IPS-NIHi7 (cell line): ENCODE results near the gene ITSN1.
"Not testable (repeated sequence)": the region's sequence is repeated elsewhere in the genome, so short reads cannot be mapped to it uniquely, and the experiment has no call there.

Experiments used
- DNase-seq: peaks from one replicate; pipeline ENCODE4 v3.0.0; 2012; ENCODE audit warnings: mixed read lengths; ENCODE audit errors: extremely low spot score

ITSN1 gene

GRCh38 chr21:33650929-33651509 is 8.7 kb downstream of the ITSN1 start:
- no peak for DNase-seq

- DNase-seq = no peak
Measured at GRCh38 chr21:33651965-33652680, 9.8 kb downstream of the ITSN1 start.

DNA sequence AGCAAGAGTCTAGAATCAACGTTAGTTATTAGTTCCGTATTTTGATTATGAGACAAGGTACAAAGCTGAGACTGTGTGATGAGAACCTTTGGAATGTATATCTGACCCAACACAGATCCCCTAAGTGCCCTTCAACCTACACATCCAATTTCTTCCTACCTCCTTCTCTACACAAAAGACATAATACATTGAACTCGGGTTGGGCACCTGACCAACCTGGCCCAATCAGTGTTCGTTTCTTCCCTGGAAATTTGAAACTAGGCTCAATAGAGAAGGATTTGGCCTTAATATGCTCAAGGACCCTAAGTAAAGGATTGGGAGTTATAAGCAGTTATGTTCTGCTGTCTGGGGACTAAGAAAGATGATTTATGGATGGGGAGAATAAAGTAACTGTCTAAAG is 12.1 kb downstream of the ITSN1 start:
- DNase-seq = no peak

- DNase-seq = peak; percentile 43
Measured at GRCh38 chr21:33655588-33656221, 13.4 kb downstream of the ITSN1 start.

DNA sequence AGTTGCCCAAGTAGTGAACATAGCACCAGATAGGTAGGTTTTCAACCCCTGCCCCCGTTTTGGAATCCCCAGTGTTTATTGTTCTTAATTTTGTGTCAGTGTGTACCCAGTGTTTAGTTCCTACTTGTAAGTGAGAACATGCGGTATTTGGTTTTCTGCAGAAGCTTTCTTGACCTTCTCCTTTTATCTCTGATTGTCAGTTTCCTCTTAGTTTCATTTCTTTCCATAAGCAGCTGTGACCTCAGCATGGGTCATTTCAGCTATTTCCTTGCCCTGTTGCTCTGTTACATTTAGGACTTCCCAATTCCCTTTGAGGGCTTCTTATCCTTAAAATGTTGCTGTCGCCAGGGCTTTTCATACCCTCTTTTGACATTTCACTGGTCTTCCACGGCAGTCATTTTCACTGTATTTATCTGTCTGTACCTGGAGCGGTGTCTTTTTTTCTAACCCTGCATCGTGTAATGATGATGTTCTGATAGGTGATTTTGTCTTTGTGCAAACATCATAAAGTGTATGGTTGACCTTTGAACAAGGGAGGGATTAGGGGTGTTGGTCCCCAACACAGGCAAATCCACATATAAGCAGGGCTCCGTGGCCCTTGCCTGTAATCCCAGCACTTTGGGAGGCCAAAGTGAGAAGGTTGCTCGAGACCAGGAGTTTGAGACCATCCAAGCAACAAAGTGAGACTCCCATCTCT is 15.0 kb downstream of the ITSN1 start:
- DNase-seq = no peak

GRCh38 chr21:33658919-33659567 is 16.7 kb downstream of the ITSN1 start:
- no peak for DNase-seq

DNA sequence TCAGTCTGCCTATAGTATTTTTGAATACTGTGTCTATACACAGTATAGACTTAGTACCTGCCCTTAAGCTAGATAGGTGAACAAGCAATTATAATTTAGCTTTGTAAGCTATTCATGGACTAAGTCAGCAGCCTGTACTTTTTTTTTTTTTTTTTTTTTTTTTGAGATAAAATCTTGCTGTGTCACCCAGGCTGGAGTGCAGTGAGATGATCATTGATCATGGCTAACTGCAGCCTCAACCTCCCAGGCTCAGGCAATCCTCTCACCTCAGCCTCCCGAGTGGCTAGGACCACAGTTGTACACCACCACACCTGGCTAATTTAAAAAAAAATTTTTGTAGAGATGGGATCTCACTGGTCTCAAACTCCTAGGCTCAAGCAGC is 17.3 kb downstream of the ITSN1 start:
- no peak for DNase-seq

- DNase-seq = no peak
Measured at GRCh38 chr21:33660406-33660805, 18.1 kb downstream of the ITSN1 start.

DNA sequence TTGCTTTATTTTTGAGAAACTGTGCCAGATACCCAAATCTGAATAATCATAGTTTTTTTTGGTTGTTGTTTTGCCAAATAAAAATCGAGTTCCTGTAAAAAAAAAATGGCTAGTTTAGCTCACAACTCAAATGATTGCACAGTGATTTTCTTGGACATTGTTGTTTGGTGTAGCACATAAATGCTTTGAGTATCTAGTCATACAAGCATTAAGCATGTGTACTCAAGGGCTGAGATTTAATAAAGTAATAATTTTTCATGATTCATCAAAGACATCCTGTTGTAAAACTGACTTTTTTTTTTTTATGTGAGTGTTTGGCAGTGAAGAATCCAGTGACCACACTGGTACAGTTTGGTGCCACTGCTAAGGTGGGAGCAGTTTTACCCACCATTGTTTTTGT is 18.8 kb downstream of the ITSN1 start:
- no peak for DNase-seq

DNA sequence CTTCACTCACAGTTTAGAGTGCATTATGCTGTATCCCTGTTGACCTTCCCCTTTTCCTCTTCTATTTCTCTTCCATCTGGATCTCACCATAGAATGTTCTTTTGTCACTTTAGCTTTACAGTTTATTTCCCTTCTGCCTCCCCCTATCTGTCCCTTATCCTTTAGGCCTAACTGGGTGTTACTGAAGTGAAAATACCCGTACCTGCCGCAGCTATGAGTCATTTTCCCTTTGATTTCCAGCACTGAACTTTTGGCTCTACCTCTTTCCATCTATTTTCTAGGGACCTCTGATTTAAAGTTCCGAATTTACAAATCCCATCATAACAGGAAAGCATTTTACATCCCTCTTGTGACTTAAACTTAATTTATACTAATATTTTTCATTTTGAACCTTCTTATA is 19.7 kb downstream of the ITSN1 start:
- DNase-seq = no peak

GRCh38 chr21:33663241-33663640 is 20.9 kb downstream of the ITSN1 start:
- no peak for DNase-seq

DNA sequence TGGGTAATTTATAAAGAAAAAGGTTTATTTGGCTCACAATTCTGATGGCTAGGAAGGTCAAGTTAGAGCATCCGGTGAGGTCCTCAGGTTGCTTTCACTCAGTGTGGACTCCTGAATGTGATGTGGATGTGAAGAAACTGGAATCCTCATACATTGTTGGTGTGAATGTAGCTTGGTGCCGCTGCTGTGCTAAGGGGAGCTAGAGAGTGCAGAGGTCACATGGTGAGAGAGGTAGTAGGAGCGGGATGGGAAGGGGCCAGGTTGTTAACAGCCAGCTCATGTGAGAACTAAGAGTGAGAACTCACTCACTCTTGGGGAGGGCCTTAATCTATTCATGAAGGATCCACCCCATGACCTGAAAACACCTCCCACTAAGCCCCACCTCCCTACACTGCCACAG is 21.8 kb downstream of the ITSN1 start:
- no peak for DNase-seq

GRCh38 chr21:33666153-33666552 is 23.9 kb downstream of the ITSN1 start:
- no peak for DNase-seq

GRCh38 chr21:33667636-33668035 is 25.3 kb downstream of the ITSN1 start:
- no peak for DNase-seq

DNA sequence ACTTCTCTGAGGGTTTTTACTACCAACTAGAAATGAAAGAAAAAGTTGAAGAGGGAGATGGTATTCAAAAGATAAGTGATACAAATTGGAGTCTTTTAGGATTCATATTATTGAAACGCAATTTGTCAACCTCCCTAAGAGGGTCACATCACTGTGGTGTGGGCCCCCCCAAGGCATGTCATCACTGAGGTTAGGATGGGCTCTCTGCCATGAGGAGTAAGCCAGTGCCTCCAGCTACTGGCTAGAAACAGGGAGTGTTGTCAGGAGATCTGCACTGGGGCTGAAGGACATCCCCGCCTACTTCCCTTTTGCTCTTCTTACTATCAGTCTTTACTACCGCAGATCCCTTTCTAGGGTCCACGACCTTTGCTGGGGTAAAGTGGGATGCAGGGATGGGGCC is 25.9 kb downstream of the ITSN1 start:
- no peak for DNase-seq

GRCh38 chr21:33668620-33669019 is 26.3 kb downstream of the ITSN1 start:
- DNase-seq = no peak

GRCh38 chr21:33670076-33670978 is 28.0 kb downstream of the ITSN1 start:
- DNase-seq = no peak

GRCh38 chr21:33673473-33673872 is 31.2 kb downstream of the ITSN1 start:
- DNase-seq = no peak

DNA sequence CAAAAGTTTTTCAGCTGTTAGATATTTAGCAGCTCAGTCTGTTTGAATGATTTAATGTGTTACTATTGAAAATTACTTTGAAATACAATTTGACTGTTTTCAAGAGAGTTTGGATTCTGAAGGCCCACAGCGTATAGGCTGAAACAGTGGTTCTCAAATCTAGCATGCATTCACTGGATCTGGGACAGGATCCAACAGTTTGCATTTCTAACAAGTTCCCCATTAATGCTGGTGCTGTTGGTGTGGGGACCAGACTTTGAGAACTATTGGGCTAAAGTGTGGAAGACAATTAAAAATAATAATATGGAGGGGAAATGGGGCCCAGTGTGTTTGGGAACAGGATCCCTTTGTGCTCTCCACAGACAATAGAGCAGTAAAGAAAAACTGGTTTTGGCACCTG is 31.9 kb downstream of the ITSN1 start:
- DNase-seq = no peak

DNA sequence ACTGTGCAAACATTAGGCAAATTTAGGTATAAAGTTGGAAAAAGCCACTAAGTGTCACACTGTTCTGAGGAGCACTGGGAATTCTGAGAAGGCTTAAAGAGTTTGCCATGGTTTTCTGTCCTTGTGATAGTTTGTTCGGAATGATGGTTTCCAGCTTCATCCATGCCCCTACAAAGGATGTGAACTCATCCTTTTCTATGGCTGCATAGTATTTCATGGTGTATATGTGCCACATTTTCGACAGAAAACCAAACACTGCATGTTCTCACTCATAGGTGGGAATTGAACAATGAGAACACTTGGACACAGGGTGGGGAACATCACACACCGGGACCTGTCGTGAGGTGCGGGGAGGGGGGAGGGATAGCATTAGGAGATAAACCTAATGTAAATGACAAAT is 34.4 kb downstream of the ITSN1 start:
- not testable (repeated sequence) for DNase-seq

DNA sequence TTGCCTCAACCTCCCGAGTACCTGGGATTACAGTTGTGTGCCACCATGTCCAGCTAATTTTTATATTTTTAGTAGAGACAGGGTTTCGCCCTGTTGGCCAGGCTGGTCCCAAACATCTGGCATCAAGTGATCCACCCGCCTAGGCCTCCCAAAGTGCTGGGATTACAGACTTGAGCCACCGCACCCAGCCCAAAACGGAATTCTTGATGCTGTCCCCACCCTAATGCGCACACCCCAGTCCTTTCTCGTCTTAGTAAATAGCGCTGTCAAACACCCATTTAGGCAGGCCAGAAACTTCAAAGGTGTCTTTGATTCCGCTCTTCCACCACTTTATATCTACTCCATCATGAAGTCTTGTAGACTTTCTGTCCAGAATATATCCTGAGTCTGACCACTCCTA is 35.1 kb downstream of the ITSN1 start:
- no peak for DNase-seq
